Activated naive CD8-positive, alpha-beta T cell treated with anti-CD3 and anti-CD28 coated beads, Interleukin-2, amount 50 U/mL, for 16 hours (primary cell): ENCODE measurements around the gene EIF2B5.
"Not testable (repeated sequence)": the region's sequence is repeated elsewhere in the genome, so short reads cannot be mapped to it uniquely, and the experiment has no call there.

Experiments
- DNase-seq: peaks from one replicate; pipeline ENCODE4 v3.0.0-alpha.2; 2020; ENCODE audit warnings: low read depth, low spot score

EIF2B5 gene

GRCh38 chr3:184145751-184146270 lies 10.7 kb downstream of the EIF2B5 start:
- DNase-seq, result no peak

- no peak for DNase-seq
Measured at GRCh38 chr3:184148076-184148475, 12.9 kb downstream of the EIF2B5 start.

- DNase-seq, result no peak
Measured at GRCh38 chr3:184149123-184149522, 14.0 kb downstream of the EIF2B5 start.

GRCh38 chr3:184149770-184150169 lies 14.6 kb downstream of the EIF2B5 start:
- not testable (repeated sequence) for DNase-seq

GRCh38 chr3:184154885-184155643 lies 19.9 kb downstream of the EIF2B5 start, which contains the start of gene DVL3:
Gene DVL3, plus strand, starts transcription at chr3:184155377. Its CDS starts 259 bp downstream, at chr3:184155636.
- no peak for DNase-seq

GRCh38 chr3:184155644-184156521 lies 20.7 kb downstream of the EIF2B5 start:
- DNase-seq, result no peak

- DNase-seq, result no peak
Measured at GRCh38 chr3:184156522-184156955, 21.4 kb downstream of the EIF2B5 start.

GRCh38 chr3:184157206-184157605 lies 22.0 kb downstream of the EIF2B5 start:
- no peak for DNase-seq

- DNase-seq, result no peak
Measured at GRCh38 chr3:184158404-184158803, 23.2 kb downstream of the EIF2B5 start.

- no peak for DNase-seq
Measured at GRCh38 chr3:184160456-184160855, 25.3 kb downstream of the EIF2B5 start.

- not testable (repeated sequence) for DNase-seq
Measured at GRCh38 chr3:184162571-184163070, 27.5 kb downstream of the EIF2B5 start.

- DNase-seq, result no peak
Measured at GRCh38 chr3:184164648-184165330, 29.6 kb downstream of the EIF2B5 start.

- no peak for DNase-seq
Measured at GRCh38 chr3:184165543-184165942, 30.4 kb downstream of the EIF2B5 start.

GRCh38 chr3:184166671-184167070 lies 31.5 kb downstream of the EIF2B5 start:
- DNase-seq, result no peak

- no peak for DNase-seq
Measured at GRCh38 chr3:184167786-184168185, 32.6 kb downstream of the EIF2B5 start.

GRCh38 chr3:184168363-184169120 lies 33.4 kb downstream of the EIF2B5 start:
- no peak for DNase-seq

- DNase-seq, result no peak
Measured at GRCh38 chr3:184169896-184170875, 35.0 kb downstream of the EIF2B5 start.

GRCh38 chr3:184171562-184171961 lies 36.4 kb downstream of the EIF2B5 start:
- DNase-seq, result no peak

GRCh38 chr3:184172681-184173373 lies 37.7 kb downstream of the EIF2B5 start:
- DNase-seq, result no peak
